NCI-H226 (cell line): ENCODE data around the gene NUDC.

Experiments
- DNase-seq: peaks from one replicate; pipeline ENCODE4 v3.0.0-alpha.2; 2015

NUDC gene

DNA sequence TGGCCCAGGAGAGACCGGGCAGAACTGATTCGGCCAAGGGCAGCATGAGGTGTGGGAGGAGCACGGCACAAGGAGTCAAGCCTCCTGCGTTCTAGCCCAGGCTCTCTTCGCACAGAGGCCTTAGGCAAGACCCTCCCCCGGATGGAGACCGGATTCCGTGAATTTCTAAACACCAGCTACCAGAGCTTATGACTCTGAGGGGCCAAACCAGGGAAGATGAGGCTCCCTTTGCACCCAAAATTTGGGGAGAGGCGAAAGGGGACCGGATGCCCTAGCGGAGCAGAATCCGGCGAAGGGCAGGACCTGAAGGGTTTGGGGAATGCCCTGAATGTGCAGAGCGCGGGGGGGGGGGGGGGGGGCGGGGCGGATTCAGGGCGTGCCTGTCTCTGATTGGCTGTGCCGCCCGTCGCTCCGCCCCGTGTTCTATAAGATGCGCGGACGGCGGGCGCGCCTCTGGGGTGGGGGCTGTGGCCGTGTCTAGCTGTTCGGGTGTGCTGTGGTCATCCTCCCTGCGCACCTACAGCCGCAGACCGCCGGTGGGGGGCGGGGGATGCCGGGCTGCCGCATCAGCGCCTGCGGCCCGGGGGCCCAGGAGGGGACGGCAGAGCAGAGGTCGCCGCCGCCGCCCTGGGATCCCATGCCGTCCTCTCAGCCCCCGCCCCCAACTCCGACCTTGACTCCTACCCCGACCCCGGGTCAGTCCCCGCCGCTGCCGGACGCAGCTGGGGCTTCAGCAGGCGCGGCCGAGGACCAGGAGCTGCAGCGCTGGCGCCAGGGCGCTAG lies 71.9 kb downstream of the NUDC start, which contains the start of gene TRNP1:
Gene TRNP1 (plus strand): TSS at position 456 of the 783 bp plus-strand sequence. CDS start 95 bp downstream, at position 551.
- DNase-seq, result peak; percentile 80

DNA sequence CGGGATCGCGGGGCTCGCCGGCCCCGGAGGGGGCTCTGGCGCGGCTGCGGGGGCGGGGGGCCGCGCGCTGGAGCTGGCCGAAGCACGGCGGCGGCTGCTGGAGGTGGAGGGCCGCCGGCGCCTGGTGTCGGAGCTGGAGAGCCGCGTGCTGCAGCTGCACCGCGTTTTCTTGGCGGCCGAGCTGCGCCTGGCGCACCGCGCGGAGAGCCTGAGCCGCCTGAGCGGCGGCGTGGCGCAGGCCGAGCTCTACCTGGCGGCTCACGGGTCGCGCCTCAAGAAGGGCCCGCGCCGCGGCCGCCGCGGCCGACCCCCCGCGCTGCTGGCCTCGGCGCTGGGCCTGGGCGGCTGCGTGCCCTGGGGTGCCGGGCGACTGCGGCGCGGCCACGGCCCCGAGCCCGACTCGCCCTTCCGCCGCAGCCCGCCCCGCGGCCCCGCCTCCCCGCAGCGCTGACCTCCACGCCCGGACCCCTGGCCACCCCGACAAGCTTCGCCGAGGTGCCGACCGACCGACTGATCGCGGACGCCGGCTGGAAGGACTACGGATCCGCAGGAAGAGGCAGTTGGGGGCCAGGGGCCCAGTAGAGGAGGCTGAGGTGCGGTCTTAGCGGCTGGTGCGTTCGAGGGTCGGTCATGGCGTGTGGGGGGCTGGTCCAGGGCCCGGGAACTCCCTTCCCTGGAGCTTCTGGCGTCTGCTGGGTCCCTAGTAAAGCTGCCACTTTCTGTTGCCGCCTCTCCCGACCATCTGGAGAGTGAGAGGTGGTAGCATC lies 72.7 kb downstream of the NUDC start:
- no peak for DNase-seq

DNA sequence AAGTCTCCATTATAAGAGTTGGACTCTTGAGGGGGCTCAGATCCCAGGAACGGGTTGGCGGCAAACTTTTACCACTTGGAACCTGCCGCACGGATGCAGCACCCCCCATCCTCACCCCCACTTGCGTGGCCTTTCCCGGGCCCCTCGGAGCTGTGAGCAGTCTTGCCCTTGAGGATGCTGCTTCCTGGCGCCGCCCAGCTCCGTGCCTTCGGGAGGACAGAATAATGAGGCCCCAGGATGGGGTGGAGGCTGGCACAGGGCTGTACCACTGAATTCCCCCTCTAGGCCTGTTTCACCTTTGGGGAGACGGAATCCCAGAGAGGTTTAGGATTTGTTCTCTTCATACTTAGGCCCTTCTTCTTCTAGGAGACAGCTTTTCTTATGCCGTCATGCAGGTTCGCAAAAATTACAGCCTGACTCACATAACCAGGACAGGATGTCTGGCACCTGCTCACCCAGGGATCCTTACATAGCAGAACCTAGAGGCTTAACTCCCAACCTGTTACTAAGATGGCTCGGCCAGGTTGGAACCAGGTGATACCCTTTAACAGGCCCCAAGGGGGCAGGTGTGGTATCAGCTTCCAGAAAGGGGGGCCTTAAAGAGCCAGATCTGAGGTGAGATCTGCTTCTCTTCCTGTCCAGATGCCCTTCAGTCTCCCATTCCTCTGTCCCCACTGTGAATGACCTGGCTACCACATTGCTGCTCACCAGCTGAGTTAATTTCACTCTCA lies 73.4 kb downstream of the NUDC start:
- DNase-seq, result peak; percentile 78

DNA sequence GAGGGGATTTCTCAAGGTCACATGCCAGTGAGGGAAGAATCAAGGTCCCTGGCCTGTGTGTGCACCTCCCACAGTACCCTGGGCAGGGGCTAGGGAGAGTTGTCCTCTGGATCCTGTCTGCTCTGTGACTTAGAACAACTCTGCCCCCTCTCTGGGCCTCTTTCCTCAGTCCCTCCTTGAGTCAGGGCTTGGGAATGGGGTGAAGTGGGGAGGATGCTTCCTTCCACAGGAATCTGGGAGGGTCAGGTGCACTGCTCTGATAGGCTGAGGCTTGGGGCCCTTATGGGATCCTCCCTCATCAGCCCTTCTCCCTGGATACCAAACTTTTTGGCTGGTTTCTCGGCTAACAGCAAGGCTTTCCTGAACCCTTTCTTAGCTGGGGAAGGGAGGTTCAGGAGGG lies 74.5 kb downstream of the NUDC start:
- peak; percentile 93 for DNase-seq
